Measurements from ENCODE around the gene ST6GALNAC5. TPM values are rescaled to one million over a fixed set of nuclear protein-coding genes. Genes with fewer than 3 reads are reported as not detected.
"Not testable (repeated sequence)": the region's sequence is repeated elsewhere in the genome, so short reads cannot be mapped to it uniquely, and the experiment has no call there.

ST6GALNAC5 gene
- total RNA-seq, 2 experiments from 2014 or later: not detected

DNA sequence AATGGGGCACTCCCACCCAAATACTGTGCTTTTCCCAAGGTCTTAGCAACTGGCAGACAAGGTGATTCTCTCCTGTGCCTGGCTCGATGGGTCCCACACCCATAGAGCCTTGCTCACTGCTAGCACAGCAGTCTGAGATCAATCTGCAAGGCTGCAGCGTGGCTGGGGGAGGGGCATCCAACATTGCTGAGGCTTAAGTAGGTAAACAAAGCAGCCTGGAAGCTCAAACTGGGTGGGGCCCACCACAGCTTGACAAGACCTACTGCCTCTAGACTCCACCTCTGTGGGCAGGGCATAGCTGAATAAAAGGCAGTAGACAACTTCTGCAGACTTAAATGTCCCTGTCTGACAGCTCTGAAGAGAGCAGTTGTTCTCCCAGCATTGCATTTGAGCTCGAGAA, 114.0 kb downstream of the ST6GALNAC5 start:
- H3K36me3 Mint-ChIP-seq (ENCODE audit: low read depth); intact Hi-C loops (cut with DNase I, micrococcal nuclease); CTCF ChIA-PET; ATAC-seq; H3K4me1 Mint-ChIP-seq; H3K4me3 Mint-ChIP-seq; H3K27ac Mint-ChIP-seq; DNase-seq: not testable (repeated sequence)
- Mint-ChIP-seq H3K9me3 (ENCODE audit: low read depth) (peaks cover 15% of the 10 kb centered on the region), H3K27me3 (peaks cover 18% of the 10 kb centered on the region)
- POLR2A ChIA-PET: interaction anchor here (0.7 kb wide), 1 partner anchor 324 kb away, joined by 3 read pairs; no protein-coding TSS in a partner anchor

DNA sequence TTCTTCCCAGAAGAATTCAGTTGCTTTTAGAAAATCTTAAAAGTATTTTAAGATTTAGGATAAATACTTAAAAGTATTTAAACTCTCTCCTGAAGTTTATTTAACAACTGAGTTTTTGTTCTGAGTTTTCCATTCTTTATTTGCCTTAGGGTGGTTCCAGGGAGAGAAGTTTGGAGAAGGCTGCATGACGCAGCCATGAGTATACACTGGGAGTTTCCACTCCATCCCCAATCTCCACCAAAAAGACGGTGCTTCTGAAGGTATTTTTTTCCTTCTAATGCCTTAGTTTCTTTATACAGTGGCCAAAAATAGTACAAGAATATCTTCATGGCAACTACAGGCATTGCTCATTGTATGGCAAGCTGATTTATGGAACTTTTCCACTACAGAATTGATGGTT, 122.7 kb downstream of the ST6GALNAC5 start:
- DNase-seq (no peak), ATAC-seq (no peak)
- ChIA-PET POLR2A (no interaction called here), CTCF (no interaction called here)
- H3K36me3 Mint-ChIP-seq (ENCODE audit: low read depth): no peaks in the 10 kb centered on the region
- no peak overlapping the region for H3K27ac Mint-ChIP-seq
- H3K27me3 Mint-ChIP-seq: no peaks in the 10 kb centered on the region
- H3K9me3 Mint-ChIP-seq (ENCODE audit: low read depth): peaks cover 2% of the 10 kb centered on the region
- H3K4me3 Mint-ChIP-seq: no peak overlapping the region
- intact Hi-C loops (cut with DNase I, micrococcal nuclease): no loop called here
- H3K4me1 Mint-ChIP-seq: no peaks in the 10 kb centered on the region

DNA sequence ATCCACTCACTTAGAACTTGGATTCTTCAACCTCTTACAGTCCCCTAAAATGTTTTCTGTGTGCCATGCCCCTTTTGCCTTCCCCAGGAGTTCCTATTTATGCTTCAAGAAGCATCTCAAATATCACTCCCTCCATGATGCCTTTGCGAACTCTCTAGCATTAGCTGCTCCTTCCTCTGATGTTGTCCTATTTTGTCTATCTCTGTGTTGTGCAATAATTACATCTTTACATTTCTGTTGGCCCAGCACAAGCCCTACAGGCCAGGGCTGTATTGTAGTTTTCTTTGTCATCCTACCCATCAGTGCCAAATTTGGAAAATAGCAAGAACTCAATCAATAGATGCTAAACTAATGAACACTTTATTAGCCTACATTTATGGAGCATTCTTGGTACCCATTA, 125.8 kb downstream of the ST6GALNAC5 start:
- ATAC-seq: no peak
- Mint-ChIP-seq H3K27me3 (no peaks in the 10 kb centered on the region), H3K4me1 (no peaks in the 10 kb centered on the region), H3K4me3 (no peak overlapping the region), H3K36me3 (ENCODE audit: low read depth) (no peaks in the 10 kb centered on the region), H3K9me3 (ENCODE audit: low read depth) (no peaks in the 10 kb centered on the region), H3K27ac (no peak overlapping the region)
- POLR2A ChIA-PET: no interaction called here
- intact Hi-C loops (cut with DNase I, micrococcal nuclease): no loop called here
- no peak for DNase-seq
- CTCF ChIA-PET: no interaction called here

DNA sequence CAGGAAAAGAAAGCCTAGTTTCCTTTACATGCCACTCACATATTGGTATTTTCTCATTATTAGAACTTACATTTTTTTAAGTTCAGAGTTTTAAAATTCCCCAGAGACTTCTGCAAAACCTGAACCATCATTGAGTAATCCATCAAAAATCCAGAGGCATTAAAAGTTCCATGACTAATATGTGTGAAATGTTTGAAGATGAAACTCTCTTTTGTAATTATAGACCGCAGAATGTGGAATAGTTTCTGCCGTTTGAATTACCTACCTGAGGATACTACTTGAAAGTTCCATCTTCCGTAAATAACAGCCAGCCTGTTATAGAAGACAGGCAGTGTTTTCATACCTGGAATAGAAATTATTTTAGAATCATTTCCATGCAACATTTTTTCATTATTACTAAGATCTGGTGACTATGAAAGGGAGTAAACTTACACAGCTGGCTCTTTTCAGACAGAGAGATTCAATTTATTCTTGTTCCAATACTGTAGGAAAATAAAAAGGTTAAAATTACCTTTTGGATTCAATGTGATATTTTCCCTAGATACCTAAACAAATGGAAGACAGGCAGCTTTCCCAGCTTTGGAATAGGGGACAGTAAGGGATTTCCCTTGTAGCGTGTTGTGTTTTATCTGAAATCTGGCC, 131.4 kb downstream of the ST6GALNAC5 start:
- no peaks in the 10 kb centered on the region for H3K4me1 Mint-ChIP-seq
- no peaks in the 10 kb centered on the region for H3K27me3 Mint-ChIP-seq
- no peaks in the 10 kb centered on the region for H3K36me3 Mint-ChIP-seq (ENCODE audit: low read depth)
- intact Hi-C loops (cut with DNase I, micrococcal nuclease): no loop called here
- H3K27ac Mint-ChIP-seq: no peak overlapping the region
- POLR2A ChIA-PET: no interaction called here
- no peaks in the 10 kb centered on the region for H3K9me3 Mint-ChIP-seq (ENCODE audit: low read depth)
- H3K4me3 Mint-ChIP-seq: no peak overlapping the region
- no peak for DNase-seq
- ATAC-seq: no peak
- CTCF ChIA-PET: no interaction called here

DNA sequence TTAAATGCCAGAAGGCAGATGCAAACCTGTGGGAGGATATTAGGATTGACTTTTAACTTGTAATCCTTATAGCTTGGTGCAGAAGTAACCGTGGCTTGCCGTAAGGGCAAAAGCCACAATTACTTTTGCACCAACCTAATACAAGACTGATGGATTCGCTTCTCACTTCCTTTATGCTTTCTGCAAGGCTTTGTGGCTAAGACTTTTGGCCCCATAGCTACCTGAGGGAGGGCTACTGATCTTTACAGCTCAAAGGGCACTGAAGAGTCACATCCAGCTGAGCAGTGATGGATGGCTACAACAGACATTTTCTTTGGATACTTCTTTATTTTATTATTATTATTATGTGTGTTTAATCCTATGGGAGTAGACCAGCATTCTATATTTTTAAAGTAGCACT, 140.4 kb downstream of the ST6GALNAC5 start:
- Mint-ChIP-seq H3K4me3 (no peak overlapping the region), H3K36me3 (ENCODE audit: low read depth) (no peaks in the 10 kb centered on the region), H3K9me3 (ENCODE audit: low read depth) (no peaks in the 10 kb centered on the region), H3K27ac (no peak overlapping the region), H3K4me1 (no peaks in the 10 kb centered on the region), H3K27me3 (no peaks in the 10 kb centered on the region)
- ChIA-PET CTCF (no interaction called here), POLR2A (no interaction called here)
- DNase-seq (no peak), ATAC-seq (no peak)
- intact Hi-C loops (cut with DNase I, micrococcal nuclease): no loop called here

DNA sequence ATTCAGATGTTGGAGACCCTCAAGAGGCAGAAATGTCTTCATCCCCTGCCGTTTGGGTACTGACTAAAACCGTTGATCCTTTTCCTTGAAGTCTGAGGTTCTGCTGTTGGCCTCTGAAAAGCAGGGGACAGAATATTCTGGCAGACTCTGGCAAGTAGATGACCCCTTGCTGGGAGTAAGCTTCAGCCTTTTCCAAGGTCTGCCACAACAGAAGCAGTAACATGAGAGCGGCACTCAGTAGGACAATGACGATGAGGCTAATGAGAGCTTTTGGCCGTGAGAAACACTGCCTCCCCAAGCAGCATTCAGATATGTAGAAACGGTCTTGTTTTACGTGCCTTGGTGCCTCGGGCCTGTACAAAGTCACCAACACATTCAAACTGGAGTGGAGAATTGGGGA, 143.7 kb downstream of the ST6GALNAC5 start:
- ATAC-seq (no peak), DNase-seq (no peak)
- Mint-ChIP-seq H3K27ac (no peak overlapping the region), H3K4me3 (no peak overlapping the region), H3K36me3 (ENCODE audit: low read depth) (no peaks in the 10 kb centered on the region), H3K27me3 (no peaks in the 10 kb centered on the region), H3K9me3 (ENCODE audit: low read depth) (no peaks in the 10 kb centered on the region), H3K4me1 (no peaks in the 10 kb centered on the region)
- POLR2A ChIA-PET: no interaction called here
- intact Hi-C loops (cut with DNase I, micrococcal nuclease): no loop called here
- CTCF ChIA-PET: no interaction called here

DNA sequence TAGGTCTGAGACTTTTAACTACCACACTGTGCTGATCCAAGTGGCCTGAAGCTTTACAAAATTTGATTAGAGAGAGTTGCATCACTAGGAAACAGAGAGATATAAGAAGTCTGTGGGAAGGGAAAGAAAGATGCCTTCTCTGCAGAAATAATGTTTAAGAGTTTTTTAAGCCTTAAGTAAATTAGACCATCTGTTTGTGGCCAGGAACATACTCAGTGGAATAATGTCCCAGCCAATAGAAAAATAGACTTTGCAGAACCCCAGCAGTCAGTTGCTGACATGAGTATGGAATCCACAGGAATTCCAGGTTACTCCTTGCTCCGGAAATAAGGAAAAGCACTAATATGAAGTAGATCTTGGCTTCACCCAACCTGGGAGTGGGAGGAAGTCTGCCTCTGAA, 144.8 kb downstream of the ST6GALNAC5 start:
- no peak for DNase-seq
- intact Hi-C loops (cut with DNase I, micrococcal nuclease): no loop called here
- ATAC-seq: no peak
- no peaks in the 10 kb centered on the region for H3K9me3 Mint-ChIP-seq (ENCODE audit: low read depth)
- H3K4me3 Mint-ChIP-seq: no peak overlapping the region
- ChIA-PET POLR2A (no interaction called here), CTCF (no interaction called here)
- H3K4me1 Mint-ChIP-seq: no peaks in the 10 kb centered on the region
- H3K27me3 Mint-ChIP-seq: peaks cover 4% of the 10 kb centered on the region
- no peaks in the 10 kb centered on the region for H3K36me3 Mint-ChIP-seq (ENCODE audit: low read depth)
- H3K27ac Mint-ChIP-seq: no peak overlapping the region

DNA sequence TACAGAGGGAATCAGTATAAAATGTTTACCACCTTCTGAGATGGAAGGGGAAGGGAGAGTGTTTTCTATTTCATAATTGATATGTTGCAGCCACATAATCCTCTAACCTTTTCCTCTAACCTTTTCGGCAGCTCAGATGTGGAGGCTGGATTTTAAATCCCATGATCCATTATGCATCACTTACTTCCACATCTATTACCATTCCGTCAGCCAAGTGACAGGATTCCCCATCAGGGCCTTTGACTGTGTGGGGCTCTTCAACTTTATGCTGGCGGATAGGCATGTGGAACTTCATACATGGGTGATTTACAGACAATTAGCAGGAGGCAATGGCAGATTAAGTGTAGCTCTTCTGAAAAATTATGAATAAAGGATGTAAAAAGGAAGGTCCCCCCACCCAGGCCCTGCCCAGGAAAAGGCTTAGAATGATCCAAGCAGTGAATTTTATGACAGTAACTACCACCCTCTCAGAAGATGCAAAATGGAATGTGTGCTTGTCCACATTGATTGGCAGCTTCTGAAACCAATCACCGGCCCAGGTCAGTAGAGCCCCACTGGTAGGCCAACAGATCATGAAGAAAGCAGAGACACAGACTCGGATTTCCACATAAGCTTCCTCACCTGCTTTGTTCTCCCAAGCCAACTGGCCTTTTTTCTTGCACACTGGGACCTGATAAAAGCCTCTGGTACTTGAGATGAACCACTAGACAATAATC, 147.0 kb downstream of the ST6GALNAC5 start:
- ATAC-seq (no peak), DNase-seq (no peak)
- Mint-ChIP-seq H3K9me3 (ENCODE audit: low read depth) (no peaks in the 10 kb centered on the region), H3K27ac (no peak overlapping the region), H3K27me3 (peaks cover 4% of the 10 kb centered on the region), H3K4me1 (no peaks in the 10 kb centered on the region), H3K4me3 (no peak overlapping the region), H3K36me3 (ENCODE audit: low read depth) (no peaks in the 10 kb centered on the region)
- intact Hi-C loops (cut with DNase I, micrococcal nuclease): no loop called here
- POLR2A ChIA-PET: interaction anchor here (0.6 kb wide), 1 partner anchor 85 kb away, joined by 5 read pairs; no protein-coding TSS in a partner anchor
- CTCF ChIA-PET: no interaction called here

DNA sequence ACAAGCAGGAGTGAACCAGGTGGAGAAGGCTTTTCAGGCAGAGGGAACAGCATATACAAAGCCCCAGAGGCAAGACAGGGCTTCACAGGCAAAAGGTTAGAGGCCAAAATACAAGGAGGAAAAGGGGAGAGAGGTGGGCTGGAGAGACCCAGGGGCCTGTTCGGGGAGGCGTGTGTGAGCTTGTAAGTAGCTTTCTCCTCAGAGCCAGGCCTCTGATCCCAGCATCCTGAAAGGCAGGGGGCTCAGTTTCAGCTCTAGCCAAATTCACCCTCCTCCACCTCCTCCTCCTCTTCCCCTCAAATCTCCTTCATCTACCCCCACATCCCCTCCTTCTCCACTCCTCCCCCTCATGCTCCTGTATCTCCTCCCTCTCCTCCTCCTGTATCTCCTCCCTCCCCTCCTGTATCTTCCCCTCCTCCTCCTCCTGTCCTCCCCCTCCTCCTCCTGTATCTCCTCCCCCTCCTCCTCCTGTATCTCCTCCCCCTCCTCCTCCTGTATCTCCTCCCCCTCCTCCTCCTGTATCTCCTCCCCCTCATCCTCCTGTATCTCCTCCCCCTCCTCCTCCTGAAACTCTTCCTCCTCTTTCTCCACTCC, 148.6 kb downstream of the ST6GALNAC5 start:
- no peak overlapping the region for H3K27ac Mint-ChIP-seq

DNA sequence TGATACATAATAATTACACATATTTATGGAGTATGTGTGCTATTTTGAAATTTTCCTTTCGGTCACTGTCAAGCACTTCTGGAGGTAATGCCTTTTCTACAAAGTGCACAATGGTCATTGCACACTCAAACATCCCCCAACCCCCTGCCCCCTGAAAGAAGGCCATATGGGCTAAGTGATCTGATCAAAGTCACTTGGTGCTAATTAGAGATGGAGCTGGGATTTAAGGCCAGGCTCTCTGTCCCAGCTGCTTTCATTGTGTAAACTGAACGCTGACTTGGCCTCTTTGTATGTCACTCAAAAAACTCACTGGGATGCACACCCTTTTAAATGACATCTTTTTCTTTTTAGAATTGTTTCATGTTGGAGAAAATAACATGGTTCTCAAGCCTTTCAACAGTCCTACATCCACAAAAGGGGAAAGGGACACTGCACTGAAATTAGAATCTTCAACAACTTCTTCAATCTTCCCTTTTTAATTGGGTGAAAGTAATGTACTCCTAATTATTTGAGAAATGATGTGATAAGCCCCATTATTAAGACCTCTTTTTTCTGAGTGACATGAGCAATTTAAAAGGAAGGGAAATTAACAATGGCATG, 149.2 kb downstream of the ST6GALNAC5 start:
- ATAC-seq (no peak), DNase-seq (no peak)
- Mint-ChIP-seq H3K36me3 (ENCODE audit: low read depth) (no peaks in the 10 kb centered on the region), H3K4me3 (no peak overlapping the region), H3K4me1 (no peaks in the 10 kb centered on the region), H3K27ac (no peak overlapping the region), H3K9me3 (ENCODE audit: low read depth) (no peaks in the 10 kb centered on the region), H3K27me3 (peaks cover 4% of the 10 kb centered on the region)
- intact Hi-C loops (cut with DNase I, micrococcal nuclease): no loop called here
- ChIA-PET POLR2A (no interaction called here), CTCF (no interaction called here)

More for the DNA sequence above, 148.6 kb downstream of the ST6GALNAC5 start:
- Mint-ChIP-seq H3K27me3 (peaks cover 4% of the 10 kb centered on the region), H3K4me1 (no peaks in the 10 kb centered on the region), H3K9me3 (ENCODE audit: low read depth) (no peaks in the 10 kb centered on the region), H3K4me3 (no peak overlapping the region), H3K36me3 (ENCODE audit: low read depth) (no peaks in the 10 kb centered on the region)
- ChIA-PET CTCF (no interaction called here), POLR2A (no interaction called here)
- DNase-seq (no peak), ATAC-seq (no peak)
- intact Hi-C loops (cut with DNase I, micrococcal nuclease): no loop called here

DNA sequence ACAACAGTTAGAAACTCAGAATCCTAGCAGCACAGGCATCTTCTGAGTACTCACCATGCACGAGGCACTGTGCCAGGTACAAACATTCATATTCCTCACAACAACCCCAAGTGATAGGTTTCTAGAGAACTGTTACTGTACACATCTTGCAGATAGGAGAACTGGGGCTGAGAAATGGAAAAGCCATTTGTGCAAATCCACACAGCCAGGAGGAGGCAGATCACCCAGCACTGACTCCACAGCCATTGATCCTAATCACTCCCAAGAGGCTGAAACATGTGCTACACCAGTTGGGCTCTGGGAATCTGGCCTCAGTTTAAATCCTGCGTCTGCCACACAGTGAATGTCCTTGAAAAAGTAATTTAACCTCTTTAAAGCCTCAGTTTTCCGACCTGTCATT, 151.0 kb downstream of the ST6GALNAC5 start:
- ChIA-PET CTCF (no interaction called here), POLR2A (no interaction called here)
- Mint-ChIP-seq H3K9me3 (ENCODE audit: low read depth) (no peaks in the 10 kb centered on the region), H3K4me3 (no peak overlapping the region), H3K4me1 (no peaks in the 10 kb centered on the region), H3K36me3 (ENCODE audit: low read depth) (no peaks in the 10 kb centered on the region), H3K27ac (no peak overlapping the region), H3K27me3 (peaks cover 4% of the 10 kb centered on the region)
- intact Hi-C loops (cut with DNase I, micrococcal nuclease): no loop called here
- DNase-seq (no peak), ATAC-seq (no peak)

DNA sequence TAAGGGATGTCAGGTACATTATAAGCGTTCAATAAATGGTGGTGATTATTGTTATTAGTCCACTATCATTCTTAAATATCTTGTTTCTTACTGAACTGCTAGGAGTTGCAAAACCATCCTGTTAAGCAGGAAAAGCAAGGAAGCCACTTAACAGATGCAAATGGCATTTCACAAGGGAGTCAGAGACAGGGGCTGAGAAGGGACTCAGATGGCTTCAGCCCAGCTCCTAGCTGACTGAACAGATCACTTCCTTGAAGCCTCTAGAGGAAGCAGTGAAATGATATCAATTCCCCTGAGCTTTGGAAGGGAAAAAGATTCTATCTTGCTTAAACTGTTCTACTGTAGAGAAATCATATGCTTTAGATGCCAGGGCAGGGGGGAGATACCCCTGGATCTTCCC, 151.5 kb downstream of the ST6GALNAC5 start:
- Mint-ChIP-seq H3K27me3 (peaks cover 4% of the 10 kb centered on the region), H3K27ac (no peak overlapping the region), H3K9me3 (ENCODE audit: low read depth) (no peaks in the 10 kb centered on the region), H3K36me3 (ENCODE audit: low read depth) (no peaks in the 10 kb centered on the region), H3K4me1 (no peaks in the 10 kb centered on the region), H3K4me3 (no peak overlapping the region)
- CTCF ChIA-PET: no interaction called here
- DNase-seq: no peak
- intact Hi-C loops (cut with DNase I, micrococcal nuclease): no loop called here
- no peak for ATAC-seq
- POLR2A ChIA-PET: no interaction called here

All from activated CD4-positive, alpha-beta T cell treated with anti-CD3 and anti-CD28 coated beads for 36 hours (primary cell).